Thoracic aorta (tissue), 2 donors: ENCODE measurements around the gene SMIM21. TPM values are rescaled to one million over a fixed set of nuclear protein-coding genes. Genes with fewer than 3 reads are reported as not detected.

Experiments
- ATAC-seq: fragments of 150-250 bp; one replicate; pipeline ENCODE4 v1.8.0; 2017; ENCODE audit warnings: low read depth; ENCODE audit not compliant: insufficient number of reproducible peaks, low FRiP score
- DNase-seq: peaks from one replicate; pipeline ENCODE4 v3.0.0-alpha.2; 2020; ENCODE audit warnings: low spot score
- H3K27ac ChIP-seq, 2 donors: fragments of 200-600 bp; sonication (generic); 1 replicate in 1 of 2; 2 replicates in 1 of 2; pipeline ENCODE4 v1.5.1; 2016; ENCODE audit warnings: mild to moderate bottlenecking in 2 of 2, moderate library complexity in 2 of 2
- H3K27me3 ChIP-seq: fragments of 200-600 bp; sonication (generic); replicated peaks from 2 replicates; pipeline ENCODE4 v1.6.0; 2016; ENCODE audit warnings: mild to moderate bottlenecking; ENCODE audit not compliant: insufficient read depth
- H3K36me3 ChIP-seq: fragments of 200-600 bp; sonication (generic); one replicate; pipeline ENCODE4 v1.5.1; 2016
- H3K4me1 ChIP-seq, 2 donors: fragments of 200-600 bp; sonication (generic); 1 replicate in 1 of 2; 2 replicates in 1 of 2; pipeline versions ENCODE4 v1.5.1 to v1.6.0; 2016; ENCODE audit warnings: low read depth in 2 of 2, mild to moderate bottlenecking in 1 of 2; ENCODE audit not compliant: control insufficient read depth in 1 of 2
- H3K4me3 ChIP-seq: fragments of 200-600 bp; sonication (generic); 2 replicates; pipeline ENCODE4 v1.5.1; 2016; ENCODE audit warnings: mild to moderate bottlenecking
- H3K9me3 ChIP-seq: fragments of 200-600 bp; sonication (generic); 2 replicates; pipeline ENCODE4 v1.5.1; 2016
- total RNA-seq, 2 donors: library from RNA; depleted of rRNA; stranded (reverse); fragments of >200 nt; gene quantifications; one replicate each; pipeline versions ENCODE4 v1.1.0 to v1.2.3, GENCODE V29; 2016
- TF ChIP-seq, protein P1 (sequence below): fragments of 200-600 bp; sonication (generic); IDR thresholded peaks from one replicate; pipeline ENCODE4 v1.5.1; 2019; ENCODE audit warnings: antibody characterized with exemption

Gene SMIM21
- total RNA-seq, 2 donors from 2014 or later = not detected

GRCh38 chr18:75472396-75472795, 44.9 kb upstream of the SMIM21 start:
- H3K9me3 ChIP-seq = no peaks in the 10 kb centered on the region
- H3K27ac ChIP-seq = no peak overlapping the region
- H3K4me3 ChIP-seq = no peak overlapping the region
- no peaks in the 10 kb centered on the region for H3K36me3 ChIP-seq
- ATAC-seq = no peak
- no peaks in the 10 kb centered on the region for H3K4me1 ChIP-seq
- H3K27me3 ChIP-seq = no peaks in the 10 kb centered on the region
- DNase-seq = no peak
- TF ChIP-seq, protein P1, sequence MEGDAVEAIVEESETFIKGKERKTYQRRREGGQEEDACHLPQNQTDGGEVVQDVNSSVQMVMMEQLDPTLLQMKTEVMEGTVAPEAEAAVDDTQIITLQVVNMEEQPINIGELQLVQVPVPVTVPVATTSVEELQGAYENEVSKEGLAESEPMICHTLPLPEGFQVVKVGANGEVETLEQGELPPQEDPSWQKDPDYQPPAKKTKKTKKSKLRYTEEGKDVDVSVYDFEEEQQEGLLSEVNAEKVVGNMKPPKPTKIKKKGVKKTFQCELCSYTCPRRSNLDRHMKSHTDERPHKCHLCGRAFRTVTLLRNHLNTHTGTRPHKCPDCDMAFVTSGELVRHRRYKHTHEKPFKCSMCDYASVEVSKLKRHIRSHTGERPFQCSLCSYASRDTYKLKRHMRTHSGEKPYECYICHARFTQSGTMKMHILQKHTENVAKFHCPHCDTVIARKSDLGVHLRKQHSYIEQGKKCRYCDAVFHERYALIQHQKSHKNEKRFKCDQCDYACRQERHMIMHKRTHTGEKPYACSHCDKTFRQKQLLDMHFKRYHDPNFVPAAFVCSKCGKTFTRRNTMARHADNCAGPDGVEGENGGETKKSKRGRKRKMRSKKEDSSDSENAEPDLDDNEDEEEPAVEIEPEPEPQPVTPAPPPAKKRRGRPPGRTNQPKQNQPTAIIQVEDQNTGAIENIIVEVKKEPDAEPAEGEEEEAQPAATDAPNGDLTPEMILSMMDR = no peak

DNA sequence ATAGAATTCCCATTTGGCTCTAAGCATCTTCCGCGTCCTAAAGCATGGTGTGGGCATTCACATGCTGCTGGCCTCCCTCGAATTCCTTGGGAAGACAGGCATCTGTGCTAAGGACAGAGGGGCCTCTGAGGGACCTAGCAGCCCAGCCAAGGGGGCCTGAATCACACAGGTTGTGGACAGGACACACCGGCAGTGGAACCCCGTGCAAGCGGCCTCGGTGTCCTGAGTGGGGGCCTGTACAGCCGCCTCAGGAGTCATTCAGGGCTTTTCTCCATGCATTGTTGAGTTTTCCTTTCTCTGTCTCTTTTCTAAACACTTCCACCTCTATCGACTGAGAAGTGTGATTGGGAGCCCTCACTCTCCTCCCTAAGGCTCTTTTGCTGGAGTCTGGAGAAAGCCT, 44.3 kb upstream of the SMIM21 start:
- no peak overlapping the region for H3K27ac ChIP-seq
- H3K27me3 ChIP-seq = no peaks in the 10 kb centered on the region
- TF ChIP-seq, protein P1 = no peak
- no peak for DNase-seq
- no peaks in the 10 kb centered on the region for H3K4me1 ChIP-seq
- H3K9me3 ChIP-seq = no peaks in the 10 kb centered on the region
- H3K36me3 ChIP-seq = no peaks in the 10 kb centered on the region
- no peak for ATAC-seq
- no peak overlapping the region for H3K4me3 ChIP-seq

- ATAC-seq = no peak
- TF ChIP-seq, protein P1 = no peak
- H3K9me3 ChIP-seq = no peaks in the 10 kb centered on the region
- H3K27me3 ChIP-seq = no peaks in the 10 kb centered on the region
- no peak for DNase-seq
- H3K36me3 ChIP-seq = no peaks in the 10 kb centered on the region
- H3K4me3 ChIP-seq = no peak overlapping the region
- H3K4me1 ChIP-seq = no peaks in the 10 kb centered on the region
- H3K27ac ChIP-seq = no peak overlapping the region
Observed at GRCh38 chr18:75467851-75468250, 40.3 kb upstream of the SMIM21 start.

DNA sequence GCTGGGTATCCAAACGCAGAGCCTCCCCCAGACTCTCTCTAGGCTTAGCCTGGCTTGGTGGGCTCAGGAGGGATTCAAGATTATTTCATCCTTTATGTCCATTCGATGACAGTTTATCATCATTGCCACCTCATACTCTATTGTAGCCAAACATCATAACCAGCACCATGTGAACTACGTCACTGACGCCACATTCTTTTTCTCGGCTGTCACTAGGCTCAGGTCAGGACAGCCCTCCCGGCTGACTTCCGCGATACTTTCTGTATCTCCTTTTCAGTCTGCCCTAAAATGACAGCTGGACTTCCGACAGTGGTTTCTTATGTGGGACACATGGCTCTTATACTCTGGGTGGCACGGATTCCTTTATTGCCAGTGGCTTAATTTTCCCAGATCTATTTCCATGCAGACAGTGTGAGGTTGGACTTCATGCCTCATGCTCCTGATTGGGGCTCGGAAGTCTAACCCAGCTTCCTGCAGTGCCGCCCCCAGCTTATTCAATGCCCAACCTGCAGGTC, 39.8 kb upstream of the SMIM21 start:
- no peak for ATAC-seq
- Histone ChIP-seq H3K4me3 (no peak overlapping the region), H3K4me1 (no peaks in the 10 kb centered on the region), H3K27me3 (no peaks in the 10 kb centered on the region), H3K36me3 (no peaks in the 10 kb centered on the region), H3K27ac (no peak overlapping the region), H3K9me3 (no peaks in the 10 kb centered on the region)
- TF ChIP-seq, protein P1 = no peak
- DNase-seq = no peak

DNA sequence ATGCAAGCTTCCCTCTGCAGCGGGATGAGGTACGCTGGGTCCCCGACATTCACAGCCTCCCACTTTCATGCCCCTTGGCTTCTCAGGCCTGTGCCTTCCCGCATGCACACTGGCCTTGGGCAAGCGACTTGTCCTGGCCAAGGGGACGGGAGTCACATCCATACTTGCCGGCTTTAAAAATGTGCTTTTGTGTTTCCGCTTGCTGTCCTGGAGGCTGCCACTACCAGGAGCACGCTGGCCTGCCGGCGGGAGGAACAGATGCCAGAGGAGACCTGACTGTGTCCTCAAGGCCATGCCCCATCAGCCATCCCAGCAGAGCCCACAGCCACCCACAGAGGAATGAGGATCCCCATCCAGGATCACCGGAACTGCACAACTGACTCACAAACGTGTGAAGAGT, 36.9 kb upstream of the SMIM21 start:
- TF ChIP-seq, protein P1 = no peak
- no peaks in the 10 kb centered on the region for H3K9me3 ChIP-seq
- no peaks in the 10 kb centered on the region for H3K4me1 ChIP-seq
- H3K36me3 ChIP-seq = no peaks in the 10 kb centered on the region
- ATAC-seq (no peak), DNase-seq (no peak)
- H3K27me3 ChIP-seq = no peaks in the 10 kb centered on the region
- H3K27ac ChIP-seq = no peak overlapping the region
- no peak overlapping the region for H3K4me3 ChIP-seq
